Measurements from ENCODE around the gene SPIC. TPM values are rescaled to one million over a fixed set of nuclear protein-coding genes. Genes with fewer than 3 reads are reported as not detected.

Gene SPIC
- total RNA-seq, 1 donor from 2014 or later = 0.40 TPM

GRCh38 chr12:101501410-101501995, 26.4 kb downstream of the SPIC start:
- DNase-seq (ENCODE audit: low spot score) (no peak), ATAC-seq (no peak)
- intact Hi-C loops (cut with DNase I) = no loop called here

GRCh38 chr12:101521136-101521535, 46.0 kb downstream of the SPIC start:
- ATAC-seq (no peak), DNase-seq (ENCODE audit: low spot score) (no peak)
- intact Hi-C loops (cut with DNase I) = no loop called here

GRCh38 chr12:101527682-101528081, 52.5 kb downstream of the SPIC start:
- no peak for ATAC-seq
- intact Hi-C loops (cut with DNase I) = no loop called here
- DNase-seq (ENCODE audit: low spot score) = no peak

- intact Hi-C loops (cut with DNase I) = no loop called here
- DNase-seq (ENCODE audit: low spot score) (no peak), ATAC-seq (no peak)
Measured at GRCh38 chr12:101536069-101536674, 61.0 kb downstream of the SPIC start.

Other genes starting within 250 kb of the SPIC start
- gene UTP20, start 195.2 kb upstream of the SPIC start, total RNA-seq = 13.0 TPM
- gene ARL1, start 67.6 kb upstream of the SPIC start, total RNA-seq = 80.6 TPM
- gene MYBPC1, start 119.6 kb downstream of the SPIC start, total RNA-seq = 0.13 TPM
- gene CHPT1, start 222.3 kb downstream of the SPIC start, total RNA-seq = 66.3 TPM

Data from sciatic nerve (tissue), 2 donors.